ENCODE data around the gene MCOLN3.

- TF ChIP-seq, protein P1, sequence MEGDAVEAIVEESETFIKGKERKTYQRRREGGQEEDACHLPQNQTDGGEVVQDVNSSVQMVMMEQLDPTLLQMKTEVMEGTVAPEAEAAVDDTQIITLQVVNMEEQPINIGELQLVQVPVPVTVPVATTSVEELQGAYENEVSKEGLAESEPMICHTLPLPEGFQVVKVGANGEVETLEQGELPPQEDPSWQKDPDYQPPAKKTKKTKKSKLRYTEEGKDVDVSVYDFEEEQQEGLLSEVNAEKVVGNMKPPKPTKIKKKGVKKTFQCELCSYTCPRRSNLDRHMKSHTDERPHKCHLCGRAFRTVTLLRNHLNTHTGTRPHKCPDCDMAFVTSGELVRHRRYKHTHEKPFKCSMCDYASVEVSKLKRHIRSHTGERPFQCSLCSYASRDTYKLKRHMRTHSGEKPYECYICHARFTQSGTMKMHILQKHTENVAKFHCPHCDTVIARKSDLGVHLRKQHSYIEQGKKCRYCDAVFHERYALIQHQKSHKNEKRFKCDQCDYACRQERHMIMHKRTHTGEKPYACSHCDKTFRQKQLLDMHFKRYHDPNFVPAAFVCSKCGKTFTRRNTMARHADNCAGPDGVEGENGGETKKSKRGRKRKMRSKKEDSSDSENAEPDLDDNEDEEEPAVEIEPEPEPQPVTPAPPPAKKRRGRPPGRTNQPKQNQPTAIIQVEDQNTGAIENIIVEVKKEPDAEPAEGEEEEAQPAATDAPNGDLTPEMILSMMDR (IDR thresholded peaks at IDR 0.05), result no peak
- TF ChIP-seq POLR2A (IDR thresholded peaks at IDR 0.05), result no peak
These were observed 20.5 kb upstream of the MCOLN3 start for GRCh38 chr1:85068846-85069245.

All from breast epithelium (tissue), 3 donors.